NCI-H510A treated with DMSO at 0.1 percent for 48 hours (cell line): ENCODE measurements around the gene MKX.
A peak's percentile ranks its signal among the peaks of the same experiment; 100 is the strongest.

ENCODE experiments used
- DNase-seq: peaks from one replicate; lab custom pipeline; 2025; lab: John Stamatoyannopoulos, UW

The MKX gene

GRCh38 chr10:27745732-27746396 lies at the start of gene MKX:
MKX (minus strand) TSS chr10:27745819; CDS start chr10:27743415, 2,404 bp downstream.
- peak; percentile 41 for DNase-seq

- DNase-seq, result no peak
These were observed 48.5 kb upstream of the MKX start for GRCh38 chr10:27794157-27794556.

- DNase-seq, result no peak
These were observed 46.6 kb upstream of the MKX start for GRCh38 chr10:27792216-27792615.

GRCh38 chr10:27784272-27784671 lies 38.7 kb upstream of the MKX start:
- DNase-seq, result no peak

- no peak for DNase-seq
These were observed 38.0 kb upstream of the MKX start for GRCh38 chr10:27783660-27784059.

- no peak for DNase-seq
These were observed 33.9 kb upstream of the MKX start for GRCh38 chr10:27779462-27780015.

- DNase-seq, result no peak
These were observed 29.2 kb upstream of the MKX start for GRCh38 chr10:27774831-27775230.

- DNase-seq, result no peak
These were observed 25.6 kb upstream of the MKX start for GRCh38 chr10:27771231-27771630.

GRCh38 chr10:27770181-27770580 lies 24.6 kb upstream of the MKX start:
- no peak for DNase-seq

GRCh38 chr10:27760867-27761266 lies 15.2 kb upstream of the MKX start:
- no peak for DNase-seq

- no peak for DNase-seq
These were observed 14.1 kb upstream of the MKX start for GRCh38 chr10:27759483-27760272.

- no peak for DNase-seq
These were observed 7.1 kb upstream of the MKX start for GRCh38 chr10:27752673-27753237.

GRCh38 chr10:27748601-27749000 lies 3.0 kb upstream of the MKX start:
- no peak for DNase-seq

GRCh38 chr10:27747096-27747451 lies 1.5 kb upstream of the MKX start:
- DNase-seq, result no peak

GRCh38 chr10:27746397-27747095 lies 927 bp upstream of the MKX start:
- no peak for DNase-seq

GRCh38 chr10:27744802-27745731 lies 552 bp downstream of the MKX start:
- peak; percentile 3 for DNase-seq

- no peak for DNase-seq
These were observed 1.5 kb downstream of the MKX start for GRCh38 chr10:27743877-27744801.

GRCh38 chr10:27743012-27743876 lies 2.4 kb downstream of the MKX start:
- peak; percentile 47 for DNase-seq
